Mesangial cell (primary cell): ENCODE results near the gene INTS13. TPM values are rescaled to one million over a fixed set of nuclear protein-coding genes. Genes with fewer than 3 reads are reported as not detected.

Experiments
- total RNA-seq: library from RNA; depleted of rRNA; stranded (reverse); fragments of >200 nt; gene quantifications from 2 replicates; pipeline ENCODE4 v1.2.3, GENCODE V29; 2015

The INTS13 gene
- 11.8 and 22.7 TPM in 2 replicates for total RNA-seq

DNA sequence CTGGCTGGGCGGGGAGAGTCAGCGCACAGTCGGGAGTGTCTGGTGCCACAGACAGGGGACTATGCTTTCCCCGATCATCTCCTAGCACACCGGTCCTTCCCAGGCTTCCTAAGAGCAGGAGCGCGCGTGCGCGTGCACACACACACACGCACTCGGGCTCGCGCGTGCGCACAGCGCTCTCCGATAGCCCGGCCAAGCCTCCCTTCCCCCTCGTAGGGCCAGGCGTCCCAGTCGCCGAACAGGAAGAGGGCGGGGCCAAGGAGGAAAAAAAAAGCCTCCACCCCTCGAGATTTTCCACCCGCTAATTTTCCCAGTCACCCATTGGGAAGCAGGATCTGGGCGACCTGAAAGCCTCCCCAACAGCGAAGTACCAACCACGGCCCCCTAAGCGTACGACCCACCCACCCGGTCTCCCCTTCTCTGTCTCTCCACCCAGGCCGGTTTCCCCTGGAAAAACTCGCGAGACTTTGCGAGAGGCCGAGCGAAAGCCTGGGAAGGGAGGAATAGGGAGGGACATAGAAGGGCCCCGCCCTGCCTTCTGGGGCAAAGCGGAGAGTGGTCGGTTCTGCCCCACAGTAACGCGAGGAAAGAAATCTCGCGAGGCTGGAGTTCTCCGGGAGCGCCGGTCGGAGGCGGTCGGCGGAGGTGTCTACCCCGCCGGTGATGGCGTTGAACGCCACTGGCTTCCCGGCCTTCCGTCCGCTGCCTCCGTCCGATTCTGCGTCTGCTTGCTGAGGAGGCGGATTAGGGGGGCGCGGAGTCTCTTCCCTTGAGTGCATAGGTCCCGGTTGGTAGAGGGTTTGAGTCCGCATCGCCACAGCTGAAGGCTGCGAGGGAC, at the start of gene INTS13, which contains the start of gene FGFR1OP2:
Gene INTS13 (minus strand): TSS at position 119 of the 838 bp plus-strand sequence. CDS start 1,178 bp downstream, outside the sequence.
Gene FGFR1OP2 (plus strand): TSS at position 608 of the 838 bp plus-strand sequence. CDS start 15,689 bp downstream, outside the sequence.

Other genes starting within 250 kb of the INTS13 start
- gene ITPR2, start 104.8 kb downstream of the INTS13 start, total RNA-seq = 9.1 and 11.9 TPM in 2 replicates
- 15.3 and 20.9 TPM in 2 replicates for gene FGFR1OP2, start 489 bp upstream of the INTS13 start, total RNA-seq
- gene TM7SF3, start 76.4 kb upstream of the INTS13 start, total RNA-seq = 63.4 and 75.9 TPM in 2 replicates
- gene MED21, start 84.6 kb upstream of the INTS13 start, total RNA-seq = 20.9 and 27.7 TPM in 2 replicates
- gene C12orf71, start 144.6 kb upstream of the INTS13 start, total RNA-seq = not detected in 2 replicates